Measurements from ENCODE around the gene EIF2S3B. TPM values are rescaled to one million over a fixed set of nuclear protein-coding genes. Genes with fewer than 3 reads are reported as not detected.
"Not testable (repeated sequence)": the region's sequence is repeated elsewhere in the genome, so short reads cannot be mapped to it uniquely, and the experiment has no call there.

EIF2S3B gene
- total RNA-seq, result under 1 TPM; 0.33 to 0.45 TPM

GRCh38 chr12:10505620-10506019, at the start of gene EIF2S3B:
TSS of gene EIF2S3B (plus strand) at chr12:10505890. CDS start at chr12:10505903, 13 bp downstream.
- Mint-ChIP-seq H3K4me3 (no peak within 1 kb of the TSS), H3K27me3 (no peaks in the 10 kb centered on the region), H3K36me3 (peaks cover 17% of the 10 kb centered on the region), H3K9me3 (no peaks in the 10 kb centered on the region), H3K4me1 (ENCODE audit: low read depth in 2 of 2) (peaks cover 13 to 23% of the 10 kb centered on the region in 2 donors), H3K27ac (no peak within 1 kb of the TSS)
- no peak for DNase-seq (ENCODE audit: low spot score)
- ATAC-seq, result no peak

GRCh38 chr12:10456856-10457255, 48.8 kb upstream of the EIF2S3B start:
- Mint-ChIP-seq H3K4me1 (ENCODE audit: low read depth in 2 of 2) (peaks cover 28 to 35% of the 10 kb centered on the region in 2 donors), H3K27me3 (no peaks in the 10 kb centered on the region), H3K27ac (peak overlapping the region; percentile 40 to 48), H3K4me3 (no peak overlapping the region), H3K9me3 (peaks cover 28% of the 10 kb centered on the region), H3K36me3 (peaks cover 32% of the 10 kb centered on the region)
- ATAC-seq (no peak), DNase-seq (ENCODE audit: low spot score) (no peak)

- Mint-ChIP-seq H3K4me3 (no peak overlapping the region), H3K9me3 (peaks cover 36% of the 10 kb centered on the region), H3K27me3 (no peaks in the 10 kb centered on the region), H3K4me1 (ENCODE audit: low read depth in 2 of 2) (peaks cover 28 to 35% of the 10 kb centered on the region in 2 donors), H3K36me3 (peaks cover 41% of the 10 kb centered on the region), H3K27ac (peak overlapping the region in 1 of 2 donors; percentile 8)
- ATAC-seq (no peak), DNase-seq (ENCODE audit: low spot score) (no peak)
These were observed 47.9 kb upstream of the EIF2S3B start for GRCh38 chr12:10457760-10458159.

GRCh38 chr12:10466311-10466710, 39.4 kb upstream of the EIF2S3B start:
- no peak for ATAC-seq
- H3K4me3 Mint-ChIP-seq, result no peak overlapping the region
- no peak for DNase-seq (ENCODE audit: low spot score)
- H3K36me3 Mint-ChIP-seq, result peaks cover 63% of the 10 kb centered on the region
- H3K4me1 Mint-ChIP-seq (ENCODE audit: low read depth in 2 of 2), result peaks cover 6 to 14% of the 10 kb centered on the region in 2 donors
- H3K9me3 Mint-ChIP-seq, result peaks cover 20% of the 10 kb centered on the region
- no peaks in the 10 kb centered on the region for H3K27me3 Mint-ChIP-seq
- H3K27ac Mint-ChIP-seq, result no peak overlapping the region

GRCh38 chr12:10469701-10470100, 36.0 kb upstream of the EIF2S3B start:
- Mint-ChIP-seq H3K27ac (no peak overlapping the region), H3K36me3 (peaks cover 35% of the 10 kb centered on the region), H3K9me3 (peaks cover 10% of the 10 kb centered on the region), H3K27me3 (no peaks in the 10 kb centered on the region), H3K4me1 (ENCODE audit: low read depth in 2 of 2) (peaks cover 6 to 12% of the 10 kb centered on the region in 2 donors), H3K4me3 (no peak overlapping the region)
- ATAC-seq, result no peak
- no peak for DNase-seq (ENCODE audit: low spot score)

GRCh38 chr12:10472808-10473207, 32.9 kb upstream of the EIF2S3B start:
- not testable (repeated sequence) for H3K27ac Mint-ChIP-seq; H3K9me3 Mint-ChIP-seq; H3K4me1 Mint-ChIP-seq (ENCODE audit: low read depth in 2 of 2); DNase-seq (ENCODE audit: low spot score); H3K4me3 Mint-ChIP-seq; H3K27me3 Mint-ChIP-seq; ATAC-seq
- H3K36me3 Mint-ChIP-seq, result peaks cover 31% of the 10 kb centered on the region

- ATAC-seq; DNase-seq (ENCODE audit: low spot score); H3K27me3 Mint-ChIP-seq: not testable (repeated sequence)
- peak overlapping the region; percentile 7 to 68 for H3K27ac Mint-ChIP-seq
- H3K36me3 Mint-ChIP-seq, result peaks cover 42% of the 10 kb centered on the region
- H3K4me3 Mint-ChIP-seq, result peak overlapping the region; percentile 18
- peaks cover 21% of the 10 kb centered on the region for H3K9me3 Mint-ChIP-seq
- peaks cover 19 to 25% of the 10 kb centered on the region in 2 donors for H3K4me1 Mint-ChIP-seq (ENCODE audit: low read depth in 2 of 2)
These were observed 23.8 kb upstream of the EIF2S3B start for GRCh38 chr12:10481901-10482300.

- H3K9me3 Mint-ChIP-seq, result peaks cover 23% of the 10 kb centered on the region
- peaks cover 24 to 26% of the 10 kb centered on the region in 2 donors for H3K4me1 Mint-ChIP-seq (ENCODE audit: low read depth in 2 of 2)
- H3K4me3 Mint-ChIP-seq; ATAC-seq; H3K27ac Mint-ChIP-seq; H3K27me3 Mint-ChIP-seq; DNase-seq (ENCODE audit: low spot score): not testable (repeated sequence)
- peaks cover 35% of the 10 kb centered on the region for H3K36me3 Mint-ChIP-seq
These were observed 18.4 kb upstream of the EIF2S3B start for GRCh38 chr12:10487328-10487727.

- H3K4me1 Mint-ChIP-seq (ENCODE audit: low read depth in 2 of 2), result peaks cover 26 to 35% of the 10 kb centered on the region in 2 donors
- no peak overlapping the region for H3K27ac Mint-ChIP-seq
- DNase-seq (ENCODE audit: low spot score) (no peak), ATAC-seq (no peak)
- no peaks in the 10 kb centered on the region for H3K27me3 Mint-ChIP-seq
- H3K36me3 Mint-ChIP-seq, result peaks cover 9% of the 10 kb centered on the region
- peaks cover 5% of the 10 kb centered on the region for H3K9me3 Mint-ChIP-seq
- H3K4me3 Mint-ChIP-seq, result no peak overlapping the region
These were observed 13.9 kb upstream of the EIF2S3B start for GRCh38 chr12:10491766-10492165.

- peaks cover 6% of the 10 kb centered on the region for H3K36me3 Mint-ChIP-seq
- H3K27me3 Mint-ChIP-seq, result no peaks in the 10 kb centered on the region
- H3K4me1 Mint-ChIP-seq (ENCODE audit: low read depth in 2 of 2), result peaks cover 30 to 51% of the 10 kb centered on the region in 2 donors
- no peaks in the 10 kb centered on the region for H3K9me3 Mint-ChIP-seq
- DNase-seq (ENCODE audit: low spot score) (peak; percentile 73), ATAC-seq (peak; percentile 95 to 100)
- H3K4me3 Mint-ChIP-seq, result peak overlapping the region; percentile 78
- peak overlapping the region; percentile 93 to 97 for H3K27ac Mint-ChIP-seq
These were observed 8.1 kb upstream of the EIF2S3B start for GRCh38 chr12:10497602-10498001.

GRCh38 chr12:10498042-10498441, 7.6 kb upstream of the EIF2S3B start:
- peaks cover 31 to 54% of the 10 kb centered on the region in 2 donors for H3K4me1 Mint-ChIP-seq (ENCODE audit: low read depth in 2 of 2)
- DNase-seq (ENCODE audit: low spot score) (no peak), ATAC-seq (peak; percentile 35 to 54)
- H3K9me3 Mint-ChIP-seq, result no peaks in the 10 kb centered on the region
- peak overlapping the region; percentile 93 to 97 for H3K27ac Mint-ChIP-seq
- H3K27me3 Mint-ChIP-seq, result no peaks in the 10 kb centered on the region
- peak overlapping the region; percentile 78 for H3K4me3 Mint-ChIP-seq
- peaks cover 10% of the 10 kb centered on the region for H3K36me3 Mint-ChIP-seq

GRCh38 chr12:10501030-10501429, 4.7 kb upstream of the EIF2S3B start:
- Mint-ChIP-seq H3K27ac (peak overlapping the region; percentile 84 to 97), H3K4me3 (peak overlapping the region; percentile 42), H3K9me3 (no peaks in the 10 kb centered on the region), H3K27me3 (no peaks in the 10 kb centered on the region), H3K4me1 (ENCODE audit: low read depth in 2 of 2) (peaks cover 27 to 43% of the 10 kb centered on the region in 2 donors), H3K36me3 (peaks cover 13% of the 10 kb centered on the region)
- DNase-seq (ENCODE audit: low spot score) (no peak), ATAC-seq (no peak)

- peak overlapping the region; percentile 4 to 66 for H3K27ac Mint-ChIP-seq
- peaks cover 17% of the 10 kb centered on the region for H3K36me3 Mint-ChIP-seq
- peaks cover 21 to 33% of the 10 kb centered on the region in 2 donors for H3K4me1 Mint-ChIP-seq (ENCODE audit: low read depth in 2 of 2)
- DNase-seq (ENCODE audit: low spot score) (no peak), ATAC-seq (peak; percentile 55 to 85)
- H3K4me3 Mint-ChIP-seq, result peak overlapping the region; percentile 49
- H3K9me3 Mint-ChIP-seq, result no peaks in the 10 kb centered on the region
- H3K27me3 Mint-ChIP-seq, result no peaks in the 10 kb centered on the region
These were observed 2.2 kb upstream of the EIF2S3B start for GRCh38 chr12:10503460-10503859.

GRCh38 chr12:10511756-10512355, 6.2 kb downstream of the EIF2S3B start:
- DNase-seq (ENCODE audit: low spot score) (no peak), ATAC-seq (no peak)
- no peaks in the 10 kb centered on the region for H3K4me1 Mint-ChIP-seq (ENCODE audit: low read depth in 2 of 2)
- no peaks in the 10 kb centered on the region for H3K36me3 Mint-ChIP-seq
- peaks cover 0 to 3% of the 10 kb centered on the region in 2 donors for H3K27me3 Mint-ChIP-seq
- H3K4me3 Mint-ChIP-seq, result no peak overlapping the region
- H3K27ac Mint-ChIP-seq, result no peak overlapping the region
- no peaks in the 10 kb centered on the region for H3K9me3 Mint-ChIP-seq
